Measurements from ENCODE around the gene R3HCC1L. TPM values are rescaled to one million over a fixed set of nuclear protein-coding genes. Genes with fewer than 3 reads are reported as not detected.

R3HCC1L gene
- total RNA-seq, 4 donors from 2014 or later, result 16.4 to 22.3 (median 18.8) TPM

GRCh38 chr10:98205351-98205750 is 70.9 kb downstream of the R3HCC1L start:
- no peak for DNase-seq
- Histone ChIP-seq H3K4me3 (no peak overlapping the region), H3K9me3 (no peaks in the 10 kb centered on the region), H3K4me1 (no peaks in the 10 kb centered on the region), H3K27ac (no peak overlapping the region), H3K36me3 (peaks cover 0 to 10% (median 0%) of the 10 kb centered on the region in 3 donors), H3K27me3 (no peaks in the 10 kb centered on the region)
- no peak for TF ChIP-seq POLR2A (IDR thresholded peaks at IDR 0.05)
- no peak for TF ChIP-seq CTCF (IDR thresholded peaks at IDR 0.05)

GRCh38 chr10:98208925-98209324 is 74.5 kb downstream of the R3HCC1L start:
- no peak overlapping the region for H3K4me3 ChIP-seq
- H3K9me3 ChIP-seq, result no peaks in the 10 kb centered on the region
- H3K27me3 ChIP-seq, result no peaks in the 10 kb centered on the region
- no peak overlapping the region for H3K27ac ChIP-seq
- no peak for DNase-seq
- H3K36me3 ChIP-seq, result peaks cover 0 to 10% (median 0%) of the 10 kb centered on the region in 3 donors
- TF ChIP-seq POLR2A (IDR thresholded peaks at IDR 0.05) (no peak), CTCF (IDR thresholded peaks at IDR 0.05) (no peak)
- H3K4me1 ChIP-seq, result no peaks in the 10 kb centered on the region

- H3K36me3 ChIP-seq, result peaks cover 0 to 10% (median 0%) of the 10 kb centered on the region in 3 donors
- TF ChIP-seq CTCF (IDR thresholded peaks at IDR 0.05) (no peak), POLR2A (IDR thresholded peaks at IDR 0.05) (no peak)
- H3K4me3 ChIP-seq, result no peak overlapping the region
- DNase-seq, result peak in 1 of 3 donors; percentile 57
- no peaks in the 10 kb centered on the region for H3K4me1 ChIP-seq
- H3K27ac ChIP-seq, result no peak overlapping the region
- H3K27me3 ChIP-seq, result no peaks in the 10 kb centered on the region
- no peaks in the 10 kb centered on the region for H3K9me3 ChIP-seq
These were observed 75.0 kb downstream of the R3HCC1L start for GRCh38 chr10:98209441-98209840.

GRCh38 chr10:98212196-98212595 is 77.7 kb downstream of the R3HCC1L start:
- DNase-seq, result no peak
- Histone ChIP-seq H3K9me3 (no peaks in the 10 kb centered on the region), H3K4me3 (no peak overlapping the region), H3K27ac (no peak overlapping the region), H3K36me3 (peaks cover 0 to 14% (median 0%) of the 10 kb centered on the region in 3 donors), H3K4me1 (no peaks in the 10 kb centered on the region), H3K27me3 (no peaks in the 10 kb centered on the region)
- TF ChIP-seq CTCF (IDR thresholded peaks at IDR 0.05) (no peak), POLR2A (IDR thresholded peaks at IDR 0.05) (no peak)

- DNase-seq, result no peak
- Histone ChIP-seq H3K27ac (no peak overlapping the region), H3K9me3 (no peaks in the 10 kb centered on the region), H3K4me1 (no peaks in the 10 kb centered on the region), H3K27me3 (no peaks in the 10 kb centered on the region), H3K4me3 (no peak overlapping the region), H3K36me3 (peaks cover 0 to 8% (median 0%) of the 10 kb centered on the region in 3 donors)
- TF ChIP-seq POLR2A (IDR thresholded peaks at IDR 0.05) (no peak), CTCF (IDR thresholded peaks at IDR 0.05) (no peak)
These were observed 79.3 kb downstream of the R3HCC1L start for GRCh38 chr10:98213740-98214139.

GRCh38 chr10:98215373-98215772 is 80.9 kb downstream of the R3HCC1L start:
- Histone ChIP-seq H3K4me1 (no peaks in the 10 kb centered on the region), H3K36me3 (peaks cover 0 to 5% (median 0%) of the 10 kb centered on the region in 3 donors), H3K4me3 (no peak overlapping the region), H3K27me3 (no peaks in the 10 kb centered on the region), H3K9me3 (no peaks in the 10 kb centered on the region), H3K27ac (no peak overlapping the region)
- no peak for DNase-seq
- TF ChIP-seq CTCF (IDR thresholded peaks at IDR 0.05), result no peak
- TF ChIP-seq POLR2A (IDR thresholded peaks at IDR 0.05), result no peak

Measured in Peyer's patch (tissue), 4 donors.